Fibroblast of pulmonary artery (primary cell): ENCODE measurements around the gene USP5.

ENCODE experiments used
- DNase-seq: peaks from one replicate; pipeline ENCODE4 v3.0.0-alpha.2; 2010; ENCODE audit warnings: low read depth
- H3K4me3 ChIP-seq: replicated peaks from 2 replicates; pipeline ENCODE4 v1.5.1; 2011; ENCODE audit warnings: low read depth, mild to moderate bottlenecking, control low read depth, low read length, moderate library complexity
- TF ChIP-seq, protein P1 (sequence below): IDR thresholded peaks from 2 replicates; pipeline ENCODE4 v1.5.1; 2011; ENCODE audit warnings: mild to moderate bottlenecking, control low read depth, low read length, inconsistent platforms; ENCODE audit errors: missing control alignments

USP5 gene

GRCh38 chr12:6837370-6838060, 14.4 kb upstream of the USP5 start:
- H3K4me3 ChIP-seq: no peak overlapping the region
- TF ChIP-seq, protein P1, sequence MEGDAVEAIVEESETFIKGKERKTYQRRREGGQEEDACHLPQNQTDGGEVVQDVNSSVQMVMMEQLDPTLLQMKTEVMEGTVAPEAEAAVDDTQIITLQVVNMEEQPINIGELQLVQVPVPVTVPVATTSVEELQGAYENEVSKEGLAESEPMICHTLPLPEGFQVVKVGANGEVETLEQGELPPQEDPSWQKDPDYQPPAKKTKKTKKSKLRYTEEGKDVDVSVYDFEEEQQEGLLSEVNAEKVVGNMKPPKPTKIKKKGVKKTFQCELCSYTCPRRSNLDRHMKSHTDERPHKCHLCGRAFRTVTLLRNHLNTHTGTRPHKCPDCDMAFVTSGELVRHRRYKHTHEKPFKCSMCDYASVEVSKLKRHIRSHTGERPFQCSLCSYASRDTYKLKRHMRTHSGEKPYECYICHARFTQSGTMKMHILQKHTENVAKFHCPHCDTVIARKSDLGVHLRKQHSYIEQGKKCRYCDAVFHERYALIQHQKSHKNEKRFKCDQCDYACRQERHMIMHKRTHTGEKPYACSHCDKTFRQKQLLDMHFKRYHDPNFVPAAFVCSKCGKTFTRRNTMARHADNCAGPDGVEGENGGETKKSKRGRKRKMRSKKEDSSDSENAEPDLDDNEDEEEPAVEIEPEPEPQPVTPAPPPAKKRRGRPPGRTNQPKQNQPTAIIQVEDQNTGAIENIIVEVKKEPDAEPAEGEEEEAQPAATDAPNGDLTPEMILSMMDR: no peak

GRCh38 chr12:6838854-6839253, 13.1 kb upstream of the USP5 start:
- TF ChIP-seq, protein P1: no peak
- H3K4me3 ChIP-seq: no peak overlapping the region

More at GRCh38 chr12:6837370-6838060, 14.4 kb upstream of the USP5 start:
- DNase-seq: no peak

DNA sequence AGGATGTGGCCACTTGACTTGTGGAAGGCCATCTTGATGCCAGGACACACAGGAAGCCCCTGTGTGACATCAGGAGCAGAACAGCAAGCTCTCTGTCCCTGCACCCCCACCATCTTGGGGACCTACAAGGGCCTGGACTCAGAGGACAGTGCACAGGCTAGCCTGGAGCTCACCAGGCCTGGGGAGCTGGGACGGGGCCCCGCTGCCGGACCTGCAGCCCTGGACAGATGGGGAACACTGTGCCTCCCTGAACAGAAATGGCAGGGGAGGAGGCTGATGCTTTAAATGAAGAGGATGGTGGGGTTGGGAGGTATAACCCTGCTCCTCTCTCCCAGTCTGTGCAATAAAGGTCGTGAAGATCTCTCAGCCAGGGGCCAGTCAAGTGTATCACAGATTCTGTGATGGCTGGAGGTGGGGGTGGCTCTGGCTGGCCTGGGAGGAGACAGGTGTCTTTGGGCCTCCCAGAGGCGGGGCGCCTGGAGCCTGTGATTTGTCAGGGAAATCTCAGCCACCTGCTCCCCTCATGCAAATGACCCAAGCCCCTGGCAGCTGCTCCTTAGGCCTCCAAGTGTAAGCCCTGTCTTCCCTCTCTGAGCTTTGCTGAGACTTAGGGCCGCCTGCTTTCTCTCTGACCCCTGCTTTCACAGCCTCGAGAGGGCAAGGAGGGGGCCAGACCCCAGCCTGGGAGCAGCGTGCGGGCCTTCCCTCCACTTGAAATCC, 12.3 kb upstream of the USP5 start:
- no peak overlapping the region for H3K4me3 ChIP-seq
- no peak for DNase-seq
- TF ChIP-seq, protein P1: no peak

More at GRCh38 chr12:6838854-6839253, 13.1 kb upstream of the USP5 start:
- no peak for DNase-seq

DNA sequence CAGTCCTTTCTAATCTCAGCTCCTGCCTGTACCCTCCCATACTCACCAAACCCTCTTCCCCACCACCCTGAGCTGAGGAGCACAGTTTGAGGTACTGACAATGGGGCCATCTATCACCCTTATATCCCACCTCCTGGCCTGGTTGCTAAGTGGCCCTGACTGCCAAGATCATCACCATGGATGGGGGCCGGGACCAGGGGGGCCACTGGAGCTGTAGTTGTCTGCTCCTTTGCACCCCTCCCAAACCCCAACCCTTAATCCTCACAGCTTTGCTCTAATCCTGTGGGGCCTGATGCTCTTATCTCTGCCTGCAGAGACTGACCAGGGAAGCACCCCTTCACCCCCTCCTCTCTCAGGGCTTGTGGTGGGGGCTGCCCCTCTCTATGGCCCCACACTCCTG, 11.6 kb upstream of the USP5 start:
- TF ChIP-seq, protein P1: no peak
- H3K4me3 ChIP-seq: no peak overlapping the region
- no peak for DNase-seq

DNA sequence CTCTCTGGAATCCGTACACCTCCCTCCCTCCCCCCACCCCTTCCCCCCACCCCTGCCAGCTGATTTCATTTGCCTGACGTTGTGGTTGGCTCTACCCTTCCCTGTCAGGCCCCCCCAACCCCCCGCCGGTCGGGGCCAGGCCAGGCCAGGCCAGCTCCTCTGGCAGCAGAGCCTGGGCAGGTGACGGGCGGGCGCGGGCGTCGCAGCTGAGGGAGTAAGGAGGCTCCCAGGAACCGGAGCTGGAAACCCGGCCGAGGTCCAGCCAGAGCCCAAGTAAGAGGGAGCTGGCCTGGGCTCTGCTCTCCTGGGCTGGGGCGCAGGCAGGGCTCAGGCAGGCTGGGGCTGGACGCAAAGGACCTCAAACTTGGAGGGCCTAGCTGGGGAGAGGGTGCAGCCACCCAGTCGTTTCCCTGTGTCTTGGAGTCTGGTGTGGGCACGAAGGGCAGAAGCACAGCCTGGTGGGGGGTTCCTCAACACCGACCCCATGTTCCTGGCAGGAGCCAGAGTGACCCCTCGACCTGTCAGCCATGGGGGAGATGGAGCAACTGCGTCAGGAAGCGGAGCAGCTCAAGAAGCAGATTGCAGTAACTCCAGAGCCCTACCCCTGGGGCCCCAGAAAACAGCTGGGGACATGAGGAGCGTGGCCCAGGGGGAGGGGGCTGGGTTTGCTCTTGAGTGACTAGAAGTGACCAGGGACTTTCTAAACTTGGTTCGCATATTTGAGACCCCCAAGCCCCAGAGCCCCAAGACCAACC, 11.0 kb upstream of the USP5 start, which contains the start of gene GNB3:
Gene GNB3 (plus strand): TSS at position 165 of the 755 bp plus-strand sequence. CDS start 363 bp downstream, at position 528.
- no peak for DNase-seq
- TF ChIP-seq, protein P1: no peak
- no peak within 1 kb of the TSS for H3K4me3 ChIP-seq

GRCh38 chr12:6842075-6842474, 9.9 kb upstream of the USP5 start:
- no peak overlapping the region for H3K4me3 ChIP-seq
- TF ChIP-seq, protein P1: no peak
- no peak for DNase-seq
